ENCODE data around the gene CPNE7.

DNA sequence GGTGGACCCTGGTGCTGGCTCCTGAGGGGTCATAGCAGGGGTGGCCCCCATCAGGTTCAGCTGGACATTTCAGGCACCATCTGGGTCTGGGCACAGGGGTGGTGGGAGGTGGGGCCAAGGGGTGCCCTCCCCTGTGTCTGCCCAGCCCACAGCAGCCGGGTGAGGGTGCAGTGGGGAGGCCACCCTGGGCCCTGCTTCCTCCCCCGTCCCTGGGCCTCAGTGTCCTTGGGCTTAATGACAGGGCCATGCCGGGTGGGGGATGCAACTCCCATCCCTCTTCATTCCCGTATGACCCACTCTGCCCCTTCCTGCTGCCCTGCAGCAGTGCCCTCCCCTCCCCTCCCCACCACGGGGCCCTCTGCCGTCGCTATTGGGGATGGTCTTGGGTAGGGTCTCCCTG, 10.7 kb downstream of the CPNE7 start:
- TF ChIP-seq POLR2A (IDR thresholded peaks at IDR 0.05), result no peak
- TF ChIP-seq, protein P1, sequence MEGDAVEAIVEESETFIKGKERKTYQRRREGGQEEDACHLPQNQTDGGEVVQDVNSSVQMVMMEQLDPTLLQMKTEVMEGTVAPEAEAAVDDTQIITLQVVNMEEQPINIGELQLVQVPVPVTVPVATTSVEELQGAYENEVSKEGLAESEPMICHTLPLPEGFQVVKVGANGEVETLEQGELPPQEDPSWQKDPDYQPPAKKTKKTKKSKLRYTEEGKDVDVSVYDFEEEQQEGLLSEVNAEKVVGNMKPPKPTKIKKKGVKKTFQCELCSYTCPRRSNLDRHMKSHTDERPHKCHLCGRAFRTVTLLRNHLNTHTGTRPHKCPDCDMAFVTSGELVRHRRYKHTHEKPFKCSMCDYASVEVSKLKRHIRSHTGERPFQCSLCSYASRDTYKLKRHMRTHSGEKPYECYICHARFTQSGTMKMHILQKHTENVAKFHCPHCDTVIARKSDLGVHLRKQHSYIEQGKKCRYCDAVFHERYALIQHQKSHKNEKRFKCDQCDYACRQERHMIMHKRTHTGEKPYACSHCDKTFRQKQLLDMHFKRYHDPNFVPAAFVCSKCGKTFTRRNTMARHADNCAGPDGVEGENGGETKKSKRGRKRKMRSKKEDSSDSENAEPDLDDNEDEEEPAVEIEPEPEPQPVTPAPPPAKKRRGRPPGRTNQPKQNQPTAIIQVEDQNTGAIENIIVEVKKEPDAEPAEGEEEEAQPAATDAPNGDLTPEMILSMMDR (IDR thresholded peaks at IDR 0.05), result no peak
- no peak for TF ChIP-seq POLR2AphosphoS5 (IDR thresholded peaks at IDR 0.05)
